GM06990 (cell line): ENCODE data around the gene SYT12.

ENCODE experiments used
- DNase-seq: peaks from one replicate; pipeline ENCODE4 v3.0.0-alpha.2; 2011; ENCODE audit not compliant: insufficient read length; ENCODE audit errors: extremely low read depth
- H3K27me3 ChIP-seq: replicated peaks from 2 replicates; pipeline ENCODE4 v1.6.0; 2011; ENCODE audit warnings: low read length; ENCODE audit not compliant: control insufficient read depth, insufficient read depth
- H3K36me3 ChIP-seq: 2 replicates; pipeline ENCODE4 v1.5.1; 2011; ENCODE audit warnings: low read length; ENCODE audit not compliant: control insufficient read depth, insufficient read depth
- H3K4me3 ChIP-seq: replicated peaks from 2 replicates; pipeline ENCODE4 v1.5.1; 2011; ENCODE audit warnings: low read depth, mild to moderate bottlenecking, control low read depth, low read length
- CTCF ChIP-seq: IDR thresholded peaks from 2 replicates; pipeline ENCODE4 v1.5.1; 2011; ENCODE audit warnings: low read length, control low read depth, mild to moderate bottlenecking, inconsistent platforms; ENCODE audit not compliant: insufficient read depth, poor library complexity, severe bottlenecking

The SYT12 gene

GRCh38 chr11:67095214-67095507, 72.2 kb downstream of the SYT12 start:
- TF ChIP-seq CTCF = no peak
- Histone ChIP-seq H3K36me3 (no peaks in the 10 kb centered on the region), H3K4me3 (no peak overlapping the region), H3K27me3 (no peaks in the 10 kb centered on the region)
- no peak for DNase-seq

- DNase-seq = no peak
- Histone ChIP-seq H3K4me3 (no peak overlapping the region), H3K27me3 (no peaks in the 10 kb centered on the region), H3K36me3 (no peaks in the 10 kb centered on the region)
- TF ChIP-seq CTCF = no peak
Measured at GRCh38 chr11:67098799-67099429, 76.0 kb downstream of the SYT12 start.

GRCh38 chr11:67099831-67100324, 76.9 kb downstream of the SYT12 start:
- H3K36me3 ChIP-seq = no peaks in the 10 kb centered on the region
- no peak for TF ChIP-seq CTCF
- H3K27me3 ChIP-seq = no peaks in the 10 kb centered on the region
- no peak overlapping the region for H3K4me3 ChIP-seq
- peak; percentile 53 for DNase-seq
